HG03521 (cell line): ENCODE data around the gene CFAP251.

Experiments used
- ATAC-seq: cut with Tn5 transposase; IDR thresholded peaks from one replicate; pipeline ENCODE4 v1.9.1; 2021; ENCODE audit warnings: mild to moderate bottlenecking, moderate library complexity; ENCODE audit not compliant: unreplicated experiment

CFAP251 gene

DNA sequence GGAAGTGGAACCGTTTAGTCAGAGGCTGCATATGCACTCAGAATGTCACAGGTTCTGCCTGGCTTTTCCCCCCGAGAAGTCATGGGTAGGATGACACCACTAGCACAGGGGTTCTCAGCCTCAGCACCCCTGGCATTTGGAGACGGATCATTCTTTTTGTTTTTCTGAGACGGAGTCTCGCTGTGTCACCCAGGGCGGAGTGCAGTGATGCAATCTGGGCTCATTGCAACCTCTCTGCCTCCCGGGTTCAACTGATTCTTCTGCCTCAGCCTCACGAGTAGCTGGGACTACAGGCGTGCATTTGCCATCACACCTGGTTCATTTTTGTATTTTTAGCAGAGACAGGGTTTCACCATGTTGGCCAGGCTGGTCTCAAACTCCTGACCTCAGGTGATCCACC lies 131.4 kb downstream of the CFAP251 start:
- no peak for ATAC-seq

DNA sequence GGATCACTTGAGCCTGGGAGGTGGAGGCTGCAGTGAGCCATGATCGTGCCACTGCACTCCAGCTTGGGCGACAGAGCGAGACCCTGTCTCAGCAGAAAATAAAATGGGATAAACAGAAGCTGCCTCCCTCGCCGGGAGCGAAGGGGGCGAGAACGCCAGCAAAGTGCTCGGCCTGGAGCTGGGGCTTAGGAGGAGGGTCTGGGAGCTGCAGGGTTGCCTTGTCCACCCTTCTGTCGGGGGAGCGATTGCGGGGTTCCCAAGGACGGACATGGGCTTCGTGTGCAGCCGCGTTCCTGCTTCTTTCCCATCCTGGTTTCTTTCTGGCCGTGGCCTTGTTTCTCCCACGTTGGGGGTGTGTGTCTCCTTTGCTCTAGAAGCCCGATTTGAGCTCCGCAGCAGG lies 132.3 kb downstream of the CFAP251 start:
- no peak for ATAC-seq

DNA sequence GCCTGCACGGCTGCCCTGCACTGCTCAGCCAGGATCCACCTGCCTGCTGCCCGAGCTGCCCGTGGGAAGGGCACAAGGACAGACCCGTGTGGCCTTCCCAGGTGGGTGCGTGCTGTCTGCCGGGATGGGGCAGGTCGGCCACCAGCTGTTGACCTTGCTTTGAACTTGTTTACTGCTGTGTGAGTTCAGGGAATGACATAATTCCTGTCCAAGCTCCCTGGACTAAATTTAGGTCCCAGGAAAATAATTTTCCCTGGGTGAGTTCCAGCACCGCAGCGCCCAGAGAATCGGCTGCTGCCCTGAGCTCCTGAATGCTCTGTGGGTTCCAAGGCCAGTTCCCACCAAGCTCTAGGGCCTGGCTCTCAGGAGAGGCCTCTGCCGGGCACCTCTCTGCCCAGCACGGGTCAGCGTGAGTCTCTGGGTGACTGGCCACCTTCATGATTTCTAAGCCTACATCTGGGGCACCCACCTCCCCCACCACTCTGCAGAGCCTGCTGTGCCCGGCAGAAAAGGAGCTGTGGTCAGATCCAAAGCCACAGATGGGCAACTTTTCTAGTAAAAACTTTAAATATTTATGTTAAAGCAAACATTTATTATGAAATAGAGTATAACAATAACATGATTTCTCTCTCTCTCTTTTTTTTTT lies 133.0 kb downstream of the CFAP251 start:
- no peak for ATAC-seq

DNA sequence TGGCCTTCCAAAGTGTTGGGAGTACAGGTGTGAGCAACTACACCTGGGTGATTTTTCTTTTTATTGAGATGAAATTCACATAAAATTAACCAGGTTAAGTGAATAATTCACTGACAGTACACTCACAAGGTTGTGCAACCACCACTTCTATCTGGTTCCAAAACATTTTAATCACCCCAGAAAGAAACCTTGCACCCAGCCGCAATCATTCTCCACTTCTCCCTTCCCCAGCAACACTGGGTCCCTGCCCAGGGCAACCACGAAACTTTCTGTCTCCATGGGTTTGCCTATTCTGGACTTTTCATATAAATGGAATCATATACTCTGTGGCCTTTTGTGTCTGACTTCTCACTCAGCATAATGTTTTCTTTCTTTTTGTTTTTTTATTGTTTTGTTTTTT lies 133.9 kb downstream of the CFAP251 start:
- no peak for ATAC-seq
